HepG2 (cell line): Measurements from ENCODE around the gene ARL2. TPM values are rescaled to one million over a fixed set of nuclear protein-coding genes. Genes with fewer than 3 reads are reported as not detected.
A peak's percentile ranks its signal among the peaks of the same experiment; 100 is the strongest.

Experiments
- ARID2 ChIP-seq: sonication (generic); formaldehyde crosslinking; IDR thresholded peaks from 2 replicates; pipeline ENCODE4 v1.8.1; 2022; ENCODE audit warnings: mild to moderate bottlenecking, missing genetic modification reagents, borderline replicate concordance
- GABPB1 ChIP-seq: IDR thresholded peaks from 2 replicates; pipeline ENCODE4 v1.6.1; 2016; ENCODE audit warnings: mild to moderate bottlenecking, missing genetic modification reagents, moderate library complexity, missing compliant biosample characterization
- MTF2 ChIP-seq: sonication (generic); formaldehyde crosslinking; IDR thresholded peaks from 2 replicates; pipeline ENCODE4 v1.5.0; 2020; ENCODE audit warnings: missing genetic modification reagents, borderline replicate concordance
- NCOA5 ChIP-seq: sonication (generic); formaldehyde crosslinking; IDR thresholded peaks from 2 replicates; pipeline ENCODE4 v1.4.0; 2020; ENCODE audit warnings: missing genetic modification reagents
- ZNF333 ChIP-seq: sonication (generic); formaldehyde crosslinking; IDR thresholded peaks from 2 replicates; pipeline ENCODE4 v1.4.0; 2020; ENCODE audit warnings: mild to moderate bottlenecking, missing genetic modification reagents, borderline replicate concordance
- polyA plus RNA-seq, 8 experiments: library from polyadenylated mRNA; depleted of rRNA in 3 of 8; stranded (reverse) in 7 of 8; unstranded in 1 of 8; fragments of >200 nt; fragmentation: Illumina TruSeq in 4 of 8; extraction: Trizol in 4 of 8; gene quantifications; 2 replicates each; pipeline versions ENCODE4 v1.2.1 to v1.2.3, GENCODE V29; 2011 to 2016; ENCODE audit warnings: low read depth in 4 of 8, missing spikeins in 1 of 8, mixed read lengths in 1 of 8; ENCODE audit not compliant: insufficient read depth in 1 of 8
- total RNA-seq, 5 experiments: library from RNA; depleted of rRNA; stranded (reverse); fragments of >200 nt; fragmentation: Illumina TruSeq; extraction: Trizol; gene quantifications; 2 replicates each; pipeline ENCODE4 v1.2.3, GENCODE V29; 2016; ENCODE audit warnings: low read depth in 1 of 5
- TF ChIP-seq, protein P1 (sequence below): sonication (generic); formaldehyde crosslinking; IDR thresholded peaks from 2 replicates; pipeline ENCODE4 v1.9.0; 2021; ENCODE audit warnings: mild to moderate bottlenecking, missing genetic modification reagents
- TF ChIP-seq, protein P2 (sequence below): sonication (generic); formaldehyde crosslinking; IDR thresholded peaks from 2 replicates; pipeline ENCODE4 v1.4.0; 2020; ENCODE audit warnings: missing genetic modification reagents
- TF ChIP-seq, protein P3 (sequence below): sonication (generic); formaldehyde crosslinking; IDR thresholded peaks from 2 replicates; pipeline ENCODE4 v1.4.0; 2020; ENCODE audit warnings: missing genetic modification reagents, borderline replicate concordance

Gene ARL2
- total and polyA plus RNA-seq, 2 of the 13 experiments (the other 11 are each of a cell fraction or from before 2014, with no cell fraction given): 82.9 to 84.4 TPM

DNA sequence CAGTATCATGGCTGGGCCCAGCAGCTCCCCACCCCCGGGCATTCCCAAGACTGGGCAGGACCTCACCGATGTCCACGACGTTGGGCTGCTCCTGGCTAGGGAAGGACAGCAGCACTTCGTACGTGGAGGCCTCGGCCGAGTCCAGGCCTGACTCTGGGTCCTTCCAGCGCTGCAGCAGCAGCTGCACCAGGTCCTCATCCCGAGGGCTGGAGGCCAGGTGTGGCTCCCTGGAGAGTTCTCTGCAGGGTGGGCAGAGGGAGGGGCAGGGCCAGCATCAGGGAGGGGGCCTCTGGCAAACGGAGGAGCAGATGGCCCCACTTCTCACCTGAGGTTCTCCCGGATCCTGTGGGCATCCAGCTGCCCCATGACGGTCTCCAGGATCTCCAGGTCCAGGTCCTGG is 44.1 kb downstream of the ARL2 start (continued):
- TF ChIP-seq NCOA5 (no peak), ARID2 (CRISPR knock-in tag) (no peak), GABPB1 (CRISPR knock-in tag) (peak; percentile 6; the same call in 1 of the 2 replicates), MTF2 (no peak), ZNF333 (peak; percentile 28; the same call in 1 of the 2 replicates)
- TF ChIP-seq, protein P1, sequence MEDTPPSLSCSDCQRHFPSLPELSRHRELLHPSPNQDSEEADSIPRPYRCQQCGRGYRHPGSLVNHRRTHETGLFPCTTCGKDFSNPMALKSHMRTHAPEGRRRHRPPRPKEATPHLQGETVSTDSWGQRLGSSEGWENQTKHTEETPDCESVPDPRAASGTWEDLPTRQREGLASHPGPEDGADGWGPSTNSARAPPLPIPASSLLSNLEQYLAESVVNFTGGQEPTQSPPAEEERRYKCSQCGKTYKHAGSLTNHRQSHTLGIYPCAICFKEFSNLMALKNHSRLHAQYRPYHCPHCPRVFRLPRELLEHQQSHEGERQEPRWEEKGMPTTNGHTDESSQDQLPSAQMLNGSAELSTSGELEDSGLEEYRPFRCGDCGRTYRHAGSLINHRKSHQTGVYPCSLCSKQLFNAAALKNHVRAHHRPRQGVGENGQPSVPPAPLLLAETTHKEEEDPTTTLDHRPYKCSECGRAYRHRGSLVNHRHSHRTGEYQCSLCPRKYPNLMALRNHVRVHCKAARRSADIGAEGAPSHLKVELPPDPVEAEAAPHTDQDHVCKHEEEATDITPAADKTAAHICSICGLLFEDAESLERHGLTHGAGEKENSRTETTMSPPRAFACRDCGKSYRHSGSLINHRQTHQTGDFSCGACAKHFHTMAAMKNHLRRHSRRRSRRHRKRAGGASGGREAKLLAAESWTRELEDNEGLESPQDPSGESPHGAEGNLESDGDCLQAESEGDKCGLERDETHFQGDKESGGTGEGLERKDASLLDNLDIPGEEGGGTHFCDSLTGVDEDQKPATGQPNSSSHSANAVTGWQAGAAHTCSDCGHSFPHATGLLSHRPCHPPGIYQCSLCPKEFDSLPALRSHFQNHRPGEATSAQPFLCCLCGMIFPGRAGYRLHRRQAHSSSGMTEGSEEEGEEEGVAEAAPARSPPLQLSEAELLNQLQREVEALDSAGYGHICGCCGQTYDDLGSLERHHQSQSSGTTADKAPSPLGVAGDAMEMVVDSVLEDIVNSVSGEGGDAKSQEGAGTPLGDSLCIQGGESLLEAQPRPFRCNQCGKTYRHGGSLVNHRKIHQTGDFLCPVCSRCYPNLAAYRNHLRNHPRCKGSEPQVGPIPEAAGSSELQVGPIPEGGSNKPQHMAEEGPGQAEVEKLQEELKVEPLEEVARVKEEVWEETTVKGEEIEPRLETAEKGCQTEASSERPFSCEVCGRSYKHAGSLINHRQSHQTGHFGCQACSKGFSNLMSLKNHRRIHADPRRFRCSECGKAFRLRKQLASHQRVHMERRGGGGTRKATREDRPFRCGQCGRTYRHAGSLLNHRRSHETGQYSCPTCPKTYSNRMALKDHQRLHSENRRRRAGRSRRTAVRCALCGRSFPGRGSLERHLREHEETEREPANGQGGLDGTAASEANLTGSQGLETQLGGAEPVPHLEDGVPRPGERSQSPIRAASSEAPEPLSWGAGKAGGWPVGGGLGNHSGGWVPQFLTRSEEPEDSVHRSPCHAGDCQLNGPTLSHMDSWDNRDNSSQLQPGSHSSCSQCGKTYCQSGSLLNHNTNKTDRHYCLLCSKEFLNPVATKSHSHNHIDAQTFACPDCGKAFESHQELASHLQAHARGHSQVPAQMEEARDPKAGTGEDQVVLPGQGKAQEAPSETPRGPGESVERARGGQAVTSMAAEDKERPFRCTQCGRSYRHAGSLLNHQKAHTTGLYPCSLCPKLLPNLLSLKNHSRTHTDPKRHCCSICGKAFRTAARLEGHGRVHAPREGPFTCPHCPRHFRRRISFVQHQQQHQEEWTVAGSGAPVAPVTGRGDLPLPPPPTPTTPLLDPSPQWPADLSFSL (CRISPR knock-in tag): no peak
- TF ChIP-seq, protein P2, sequence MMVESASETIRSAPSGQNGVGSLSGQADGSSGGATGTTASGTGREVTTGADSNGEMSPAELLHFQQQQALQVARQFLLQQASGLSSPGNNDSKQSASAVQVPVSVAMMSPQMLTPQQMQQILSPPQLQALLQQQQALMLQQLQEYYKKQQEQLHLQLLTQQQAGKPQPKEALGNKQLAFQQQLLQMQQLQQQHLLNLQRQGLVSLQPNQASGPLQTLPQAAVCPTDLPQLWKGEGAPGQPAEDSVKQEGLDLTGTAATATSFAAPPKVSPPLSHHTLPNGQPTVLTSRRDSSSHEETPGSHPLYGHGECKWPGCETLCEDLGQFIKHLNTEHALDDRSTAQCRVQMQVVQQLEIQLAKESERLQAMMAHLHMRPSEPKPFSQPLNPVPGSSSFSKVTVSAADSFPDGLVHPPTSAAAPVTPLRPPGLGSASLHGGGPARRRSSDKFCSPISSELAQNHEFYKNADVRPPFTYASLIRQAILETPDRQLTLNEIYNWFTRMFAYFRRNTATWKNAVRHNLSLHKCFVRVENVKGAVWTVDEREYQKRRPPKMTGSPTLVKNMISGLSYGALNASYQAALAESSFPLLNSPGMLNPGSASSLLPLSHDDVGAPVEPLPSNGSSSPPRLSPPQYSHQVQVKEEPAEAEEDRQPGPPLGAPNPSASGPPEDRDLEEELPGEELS (CRISPR knock-in tag): no peak
- TF ChIP-seq, protein P3, sequence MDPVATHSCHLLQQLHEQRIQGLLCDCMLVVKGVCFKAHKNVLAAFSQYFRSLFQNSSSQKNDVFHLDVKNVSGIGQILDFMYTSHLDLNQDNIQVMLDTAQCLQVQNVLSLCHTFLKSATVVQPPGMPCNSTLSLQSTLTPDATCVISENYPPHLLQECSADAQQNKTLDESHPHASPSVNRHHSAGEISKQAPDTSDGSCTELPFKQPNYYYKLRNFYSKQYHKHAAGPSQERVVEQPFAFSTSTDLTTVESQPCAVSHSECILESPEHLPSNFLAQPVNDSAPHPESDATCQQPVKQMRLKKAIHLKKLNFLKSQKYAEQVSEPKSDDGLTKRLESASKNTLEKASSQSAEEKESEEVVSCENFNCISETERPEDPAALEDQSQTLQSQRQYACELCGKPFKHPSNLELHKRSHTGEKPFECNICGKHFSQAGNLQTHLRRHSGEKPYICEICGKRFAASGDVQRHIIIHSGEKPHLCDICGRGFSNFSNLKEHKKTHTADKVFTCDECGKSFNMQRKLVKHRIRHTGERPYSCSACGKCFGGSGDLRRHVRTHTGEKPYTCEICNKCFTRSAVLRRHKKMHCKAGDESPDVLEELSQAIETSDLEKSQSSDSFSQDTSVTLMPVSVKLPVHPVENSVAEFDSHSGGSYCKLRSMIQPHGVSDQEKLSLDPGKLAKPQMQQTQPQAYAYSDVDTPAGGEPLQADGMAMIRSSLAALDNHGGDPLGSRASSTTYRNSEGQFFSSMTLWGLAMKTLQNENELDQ: no peak
